Bone marrow (tissue), 2 donors: Measurements from ENCODE around the gene DYNLT1.

Source experiments
- DNase-seq, 2 donors: peaks; one replicate each; lab custom pipeline; 2025; lab: John Stamatoyannopoulos, UW

Gene DYNLT1

DNA sequence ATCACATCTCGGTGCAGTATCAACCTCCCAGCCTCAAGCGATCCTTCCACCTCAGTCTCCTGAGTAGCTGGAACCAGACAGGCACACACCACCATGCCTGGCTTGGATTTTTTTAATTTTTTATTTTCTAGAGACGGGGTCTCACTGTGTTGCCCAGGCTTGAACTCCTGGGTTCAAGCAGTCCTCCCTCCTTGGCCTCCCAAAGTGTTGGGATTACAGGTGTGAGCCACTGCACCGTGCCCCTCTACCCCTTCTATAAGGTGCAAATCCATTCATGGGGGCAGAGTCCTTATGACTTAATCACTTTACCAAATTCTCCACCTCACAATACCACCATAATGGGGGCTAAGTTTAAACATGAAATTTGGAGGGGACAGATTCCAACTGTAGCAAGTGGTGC, 47.0 kb downstream of the DYNLT1 start:
- no peak for DNase-seq

DNA sequence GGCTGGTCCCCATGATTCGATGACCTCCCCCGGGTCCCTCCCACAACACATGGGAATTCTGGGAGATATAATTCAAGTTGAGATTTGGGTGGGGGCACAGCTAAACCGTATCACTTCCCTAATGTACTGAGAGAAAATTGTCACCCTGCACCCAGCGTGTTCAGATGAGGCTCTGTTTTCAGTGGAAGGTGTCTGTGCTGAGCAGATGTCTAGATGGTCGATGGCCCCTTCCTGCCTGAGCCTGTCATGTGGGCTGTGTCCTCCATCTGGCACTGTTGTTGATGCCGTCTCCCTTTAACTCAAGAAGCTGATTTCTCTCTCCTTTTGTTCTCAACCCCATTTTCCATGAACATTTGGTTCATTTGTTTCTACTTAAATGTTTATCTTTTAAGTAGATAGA, 47.7 kb downstream of the DYNLT1 start:
- DNase-seq = no peak

DNA sequence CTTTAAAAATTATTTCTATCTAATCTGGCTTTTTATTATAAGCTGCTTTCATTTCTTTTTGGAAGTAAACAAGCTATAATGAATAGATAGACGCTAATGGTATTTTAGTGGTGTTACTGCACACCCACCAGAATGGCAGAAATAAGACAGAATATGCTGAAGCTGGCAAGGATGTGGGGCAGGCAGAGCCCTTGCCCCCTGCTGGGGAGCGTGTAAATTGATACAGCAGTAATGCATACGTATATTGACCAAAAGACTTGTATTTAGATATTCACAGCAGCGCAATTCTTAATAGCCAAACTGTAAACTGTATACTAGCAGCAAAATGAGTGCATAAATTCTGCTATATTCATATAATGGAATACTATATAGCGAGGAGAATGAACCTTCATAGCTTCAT, 49.3 kb downstream of the DYNLT1 start:
- no peak for DNase-seq

DNA sequence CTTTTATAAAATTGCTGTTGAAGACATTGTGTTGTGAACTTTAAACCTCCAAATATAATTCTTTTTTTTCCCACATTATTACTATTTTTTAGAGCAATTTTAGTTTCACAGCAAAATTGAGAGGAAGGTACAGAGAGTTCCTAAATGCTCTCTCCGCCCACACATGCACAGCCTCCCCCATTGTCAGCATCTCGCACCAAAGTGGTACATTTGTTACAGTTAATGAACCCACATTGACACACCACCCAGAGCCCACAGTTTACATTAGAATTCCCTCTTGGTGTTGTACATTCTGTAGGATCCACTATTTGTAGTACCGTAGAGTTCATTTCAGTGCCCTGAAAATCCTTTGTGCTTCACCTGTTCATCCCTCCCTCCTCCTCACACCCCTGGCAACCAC, 50.9 kb downstream of the DYNLT1 start:
- no peak for DNase-seq

DNA sequence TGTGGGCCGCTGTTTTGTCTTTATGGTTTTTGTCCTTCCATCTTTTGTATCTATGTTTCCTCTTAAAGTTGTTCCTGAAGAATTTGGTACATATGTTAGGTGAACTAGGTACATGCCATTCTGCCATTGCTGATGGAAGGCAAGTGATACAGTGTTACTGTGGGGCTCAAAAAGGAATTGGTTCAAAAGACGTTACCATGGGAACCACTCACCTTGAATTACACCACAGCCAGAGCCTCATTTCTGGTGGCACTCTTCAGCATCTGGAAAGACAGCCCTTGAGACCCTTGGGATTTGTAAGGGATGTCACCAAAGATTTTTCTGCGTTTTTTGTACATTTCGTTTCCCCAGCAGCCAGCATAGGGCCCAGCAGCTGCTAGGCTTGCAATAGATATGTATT, 52.7 kb downstream of the DYNLT1 start:
- DNase-seq = no peak

DNA sequence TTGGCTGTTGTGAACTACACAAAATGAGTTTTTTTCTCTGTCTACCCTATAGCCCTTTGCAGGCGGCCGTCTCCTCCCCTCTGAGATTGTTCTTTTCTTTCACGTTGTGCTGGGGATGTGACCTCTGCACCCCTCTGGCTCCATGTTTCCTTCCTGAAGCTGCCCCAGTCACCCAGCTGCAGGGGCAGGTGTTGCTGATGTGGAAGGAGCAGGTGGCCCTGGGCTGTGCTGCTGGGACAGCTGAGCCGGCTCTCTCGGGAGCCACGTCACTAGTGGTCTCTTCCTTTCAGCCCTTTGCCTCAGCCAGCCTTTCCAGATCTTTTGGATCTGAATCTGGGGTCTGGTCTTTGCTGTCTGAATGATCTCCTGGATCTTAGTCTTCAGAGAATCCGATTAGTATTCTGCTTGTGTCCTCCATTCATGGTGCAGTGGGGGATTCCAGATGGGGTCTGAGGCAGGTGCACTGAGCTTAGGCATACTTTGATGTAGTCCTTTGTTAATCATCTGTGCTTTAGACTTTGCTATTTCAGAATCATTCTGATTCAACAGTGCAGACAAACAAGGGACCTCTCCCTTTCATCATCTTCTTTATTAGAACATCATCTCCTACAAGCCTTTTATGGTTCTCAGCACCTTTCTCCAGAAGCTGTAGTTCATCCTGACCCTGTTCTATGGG, 53.3 kb downstream of the DYNLT1 start:
- DNase-seq = no peak

DNA sequence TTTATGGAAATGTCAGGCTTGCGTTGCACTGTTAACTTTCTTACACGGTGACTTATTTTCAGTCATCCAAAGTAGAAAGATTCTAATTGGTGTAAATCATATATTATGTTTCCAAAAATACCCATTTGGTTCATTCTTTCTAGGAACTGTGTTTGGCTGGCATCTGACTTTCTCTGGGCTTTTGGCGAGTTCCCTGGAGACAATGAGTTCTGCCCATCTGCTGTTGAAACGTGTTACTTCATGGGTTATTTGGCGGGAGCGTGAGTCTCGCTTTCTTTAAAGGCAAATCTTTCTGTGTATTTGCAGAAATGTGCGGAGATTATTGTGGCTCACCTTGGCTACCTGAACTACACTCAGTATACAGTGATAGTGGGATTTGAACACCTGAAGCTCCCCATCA, 55.2 kb downstream of the DYNLT1 start:
- DNase-seq = no peak

DNA sequence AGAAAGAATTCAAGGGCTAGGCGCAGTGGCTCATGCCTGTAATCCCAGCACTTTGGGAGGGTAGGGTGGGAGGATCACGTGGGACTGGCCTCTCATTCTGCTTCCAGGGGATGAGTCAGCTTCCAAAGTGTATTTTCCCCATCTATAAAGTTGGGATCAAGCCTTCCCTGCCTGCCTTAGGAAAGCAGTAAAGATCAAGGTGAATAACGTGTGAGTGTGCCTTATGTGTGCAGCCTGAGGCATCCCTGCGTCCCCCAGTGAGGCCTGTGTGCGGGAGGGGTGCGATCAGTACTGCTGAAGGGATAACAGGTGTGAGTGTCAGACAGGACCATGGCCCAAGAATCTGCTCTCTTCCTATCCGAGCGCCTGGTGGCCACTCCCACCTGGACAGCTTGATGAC, 57.9 kb downstream of the DYNLT1 start:
- no peak for DNase-seq
